HG02840 (cell line): ENCODE results near the gene REC114.
"Not testable (repeated sequence)": the region's sequence is repeated elsewhere in the genome, so short reads cannot be mapped to it uniquely, and the experiment has no call there.

ENCODE experiments used
- ATAC-seq: cut with Tn5 transposase; IDR thresholded peaks from one replicate; pipeline ENCODE4 v1.9.1; 2021; ENCODE audit warnings: mild to moderate bottlenecking, moderate library complexity, moderate number of reproducible peaks; ENCODE audit not compliant: unreplicated experiment, low FRiP score

Gene REC114

DNA sequence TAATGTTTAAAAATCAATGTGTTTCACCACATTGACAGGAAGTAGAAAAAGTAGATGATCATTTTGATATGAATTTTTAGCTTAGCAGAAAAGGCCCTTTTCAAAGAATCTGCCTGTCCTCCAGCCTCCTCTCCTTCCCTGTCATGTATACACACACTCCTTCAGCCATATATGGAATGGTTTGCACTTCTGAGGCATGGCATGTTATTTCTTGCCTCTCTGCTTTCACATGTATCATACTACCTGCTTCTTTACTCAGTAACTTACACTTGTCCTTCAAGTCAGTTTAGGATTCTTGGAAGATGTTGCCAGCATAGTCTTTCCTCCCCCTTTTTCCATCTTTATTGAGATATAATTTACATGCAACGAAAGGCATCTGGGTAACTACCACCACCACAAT, 79.0 kb downstream of the REC114 start:
- no peak for ATAC-seq

DNA sequence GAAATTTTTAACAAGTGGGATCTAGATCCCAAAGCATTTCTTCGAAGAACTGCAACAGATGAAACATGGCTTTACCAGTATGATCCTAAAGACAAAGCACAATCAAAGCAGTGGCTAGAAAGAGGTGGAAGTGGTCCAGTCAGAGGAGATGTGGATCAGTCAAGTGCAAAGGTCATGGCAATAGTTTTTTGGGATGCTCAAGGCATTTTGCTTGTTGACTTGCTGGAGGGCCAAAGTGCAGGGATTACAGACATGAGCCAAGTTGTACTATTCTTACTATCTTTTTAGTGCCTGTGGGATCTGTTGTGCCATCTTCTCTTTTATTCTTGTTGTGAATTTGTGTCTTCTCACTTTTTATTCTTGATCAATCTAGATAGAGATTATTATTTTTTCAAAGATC, 82.0 kb downstream of the REC114 start:
- no peak for ATAC-seq

DNA sequence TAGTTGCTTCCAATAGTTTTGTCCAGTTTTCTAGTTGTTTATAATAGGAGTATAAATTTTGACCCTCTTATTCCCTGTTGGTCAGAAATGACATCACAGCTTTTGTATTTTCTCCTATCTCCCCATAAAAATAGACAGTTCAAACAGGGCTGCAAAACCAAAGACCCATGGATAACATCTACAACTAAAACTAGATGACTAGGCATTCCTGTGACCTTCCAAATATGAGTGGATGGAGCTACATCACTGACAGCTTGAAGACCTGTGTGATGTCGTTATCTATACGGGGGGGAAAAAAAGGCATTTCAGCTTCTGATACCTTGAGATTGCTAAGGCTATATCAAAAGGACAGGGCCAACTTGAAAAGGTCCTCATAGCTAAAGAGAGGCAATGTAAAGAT, 84.6 kb downstream of the REC114 start:
- no peak for ATAC-seq

DNA sequence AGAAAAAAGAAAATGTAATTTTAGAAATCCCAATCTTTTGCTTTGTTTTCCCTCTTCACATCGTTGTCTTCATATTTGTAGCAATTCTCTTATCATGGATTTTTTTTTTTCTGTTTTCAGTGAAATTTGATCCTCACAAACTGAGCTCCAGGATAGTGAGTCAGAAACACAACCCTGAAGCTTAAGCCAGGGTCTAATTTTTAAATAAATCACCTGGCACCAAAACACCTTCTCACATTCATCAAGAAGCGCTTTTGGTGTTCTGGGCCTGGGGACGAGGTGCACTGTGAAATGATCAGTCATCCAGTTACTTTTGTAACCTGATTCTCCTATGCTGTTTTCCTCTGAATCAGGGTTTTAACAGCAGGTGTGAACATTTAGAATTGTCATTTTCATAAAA, 87.7 kb downstream of the REC114 start:
- no peak for ATAC-seq

DNA sequence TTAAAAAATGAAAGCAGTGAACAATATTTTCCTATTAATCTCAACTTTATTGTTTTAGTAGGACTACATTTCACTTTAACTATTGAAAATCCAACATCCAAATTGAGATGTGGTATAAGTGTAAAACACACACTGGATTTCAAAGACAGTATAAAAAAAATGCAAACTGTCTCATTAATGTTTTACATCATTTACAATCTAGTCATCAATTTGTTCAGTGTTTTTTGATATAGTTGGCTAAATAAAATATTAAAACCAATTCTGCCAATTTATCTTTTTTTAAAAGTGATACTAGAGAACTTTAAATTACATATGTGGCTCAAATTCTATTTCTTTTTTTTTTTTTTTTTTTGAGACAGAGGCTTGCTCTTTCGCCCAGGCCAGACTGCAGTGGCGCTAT, 95.2 kb downstream of the REC114 start:
- ATAC-seq, result no peak

DNA sequence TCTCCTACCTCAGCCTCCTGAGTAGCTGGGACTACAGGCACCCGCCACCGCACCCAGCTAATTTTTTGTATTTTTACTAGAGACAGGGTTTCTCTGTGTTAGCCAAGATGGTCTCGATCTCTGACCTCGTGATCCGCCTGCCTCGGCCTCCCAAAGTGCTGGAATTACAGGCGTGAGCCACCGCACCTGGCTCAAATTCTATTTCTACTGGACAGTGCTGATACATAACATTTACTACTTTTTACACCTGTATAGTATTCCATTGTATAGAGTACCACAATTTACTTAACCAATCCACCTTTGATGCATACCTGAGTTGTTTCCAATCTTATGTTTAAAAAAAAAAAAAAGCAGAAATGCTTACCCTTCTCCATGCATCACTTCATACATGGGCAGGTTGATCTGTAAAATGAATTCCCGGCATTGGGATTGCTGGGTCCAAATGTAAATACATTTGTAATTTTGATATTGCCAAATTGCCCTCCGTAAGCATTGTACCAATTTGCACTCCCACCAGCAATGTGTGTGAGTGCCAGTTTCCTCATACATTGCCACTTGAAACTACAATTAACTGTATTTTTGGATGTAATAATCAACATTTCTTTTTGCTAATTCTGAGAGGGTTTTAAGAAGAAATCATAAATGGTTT, 95.7 kb downstream of the REC114 start:
- ATAC-seq, result no peak

DNA sequence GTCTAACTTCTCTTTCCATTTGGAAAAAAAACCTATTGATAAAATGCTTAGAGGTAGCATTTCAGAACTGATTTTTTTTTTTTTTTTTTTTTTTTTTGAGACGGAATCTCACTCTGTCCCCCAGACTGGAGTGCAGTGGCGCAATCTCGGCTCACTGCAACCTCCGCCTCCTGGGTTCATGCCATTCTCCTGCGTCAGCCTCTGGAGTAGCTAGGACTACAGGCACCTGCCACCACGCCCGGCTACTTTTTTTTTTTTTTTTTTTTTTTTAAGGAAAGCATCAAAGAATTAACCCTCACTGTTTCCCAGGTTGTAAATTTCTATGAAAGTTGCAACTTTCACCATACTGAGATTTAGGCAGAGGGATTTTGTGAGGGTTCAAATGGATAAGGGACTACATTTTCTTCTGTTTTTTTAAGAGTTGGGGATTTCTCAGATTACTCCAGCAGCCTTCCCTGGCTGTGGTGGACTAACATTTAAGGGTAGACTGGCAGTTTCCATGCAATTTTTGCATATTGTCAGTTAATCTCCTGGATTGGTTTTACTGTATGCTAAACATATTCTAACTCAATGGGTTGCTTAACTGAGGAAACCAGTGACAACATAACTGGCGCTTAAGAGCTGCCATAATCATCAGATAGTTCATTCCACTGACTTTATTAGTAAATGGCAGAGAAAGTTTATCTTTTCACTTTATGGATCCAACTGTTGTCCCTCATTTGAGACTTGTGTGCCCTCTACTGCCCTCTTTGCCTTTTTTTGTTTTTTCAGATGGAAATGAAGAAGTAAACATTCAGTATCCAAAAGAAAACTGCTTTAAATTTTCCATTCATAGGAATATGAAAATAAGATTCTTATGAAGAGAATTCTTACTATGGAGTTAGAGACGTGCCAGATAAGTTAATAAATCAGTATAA, 96.5 kb downstream of the REC114 start:
- ATAC-seq, result no peak

DNA sequence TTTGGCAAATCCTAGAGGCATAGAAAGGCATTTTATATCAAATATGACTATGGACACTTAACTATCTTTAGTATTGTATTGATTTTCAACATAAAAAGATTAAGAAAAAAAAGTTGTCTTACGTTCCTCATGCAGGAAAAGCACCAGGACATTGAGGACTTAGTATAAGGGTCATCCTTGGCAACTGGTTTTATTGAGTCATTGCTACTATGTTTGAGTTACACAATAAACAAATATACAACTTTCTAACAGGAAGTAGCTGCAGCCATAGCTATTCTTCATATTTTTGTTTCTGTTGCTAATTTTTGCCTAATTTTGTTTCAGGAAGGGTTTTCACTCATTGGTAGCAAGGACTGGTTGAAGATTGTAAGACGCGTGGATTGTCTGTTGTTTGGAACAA, 97.2 kb downstream of the REC114 start:
- no peak for ATAC-seq

DNA sequence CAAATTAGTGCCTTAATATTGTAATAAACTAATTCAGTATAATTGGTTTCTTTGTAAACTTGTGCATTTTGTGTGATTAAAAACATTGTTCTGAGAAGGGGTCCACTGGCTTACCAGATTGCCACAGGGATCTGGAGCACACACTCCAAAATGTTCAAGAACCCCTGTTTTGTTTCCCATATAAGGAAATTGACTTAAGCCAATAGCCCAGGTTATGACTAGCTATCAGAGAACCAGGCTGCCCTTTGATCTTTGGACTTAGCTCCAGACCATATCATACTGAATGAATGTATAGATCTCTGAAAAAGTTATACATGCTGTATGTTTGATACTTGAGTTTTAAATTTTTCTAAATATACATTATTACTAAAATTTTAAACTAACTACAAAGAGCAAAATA, 98.5 kb downstream of the REC114 start:
- ATAC-seq, result no peak

DNA sequence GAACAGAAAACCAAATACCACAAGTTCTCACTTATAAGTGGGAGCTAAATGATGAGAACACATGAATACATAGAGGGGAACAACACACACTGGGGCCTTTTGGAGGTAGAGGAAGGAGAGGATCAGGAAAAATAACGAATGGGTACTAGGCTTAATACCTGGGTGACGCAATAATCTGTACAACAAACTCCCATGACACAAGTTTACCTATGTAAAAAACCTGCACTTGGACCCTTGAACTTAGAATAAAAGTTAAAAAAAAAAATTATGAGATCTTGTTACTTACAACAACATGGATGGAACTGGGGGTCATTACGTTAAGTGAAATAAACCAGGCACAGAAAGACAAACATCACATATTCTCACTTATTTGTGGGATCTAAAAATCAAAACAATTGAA, 106.0 kb downstream of the REC114 start:
- not testable (repeated sequence) for ATAC-seq

DNA sequence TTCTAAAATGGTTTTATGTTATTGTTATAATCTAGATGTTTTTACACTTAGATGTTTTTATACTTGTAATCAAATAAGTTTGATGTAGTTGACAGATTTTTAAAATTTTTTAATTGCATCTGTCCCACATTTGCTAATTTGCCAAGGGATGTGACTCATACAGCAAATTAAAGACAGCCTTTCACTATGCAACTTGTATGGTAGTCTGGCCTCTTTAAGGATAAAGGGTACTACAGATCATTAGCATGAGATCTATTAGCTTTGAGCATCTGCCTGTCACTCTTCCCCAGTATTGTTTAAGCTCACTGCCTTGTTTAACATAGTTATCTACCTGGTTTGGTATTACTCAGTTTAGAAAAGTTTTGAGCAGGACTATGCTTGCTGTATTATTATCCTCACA, 107.2 kb downstream of the REC114 start:
- ATAC-seq, result no peak

DNA sequence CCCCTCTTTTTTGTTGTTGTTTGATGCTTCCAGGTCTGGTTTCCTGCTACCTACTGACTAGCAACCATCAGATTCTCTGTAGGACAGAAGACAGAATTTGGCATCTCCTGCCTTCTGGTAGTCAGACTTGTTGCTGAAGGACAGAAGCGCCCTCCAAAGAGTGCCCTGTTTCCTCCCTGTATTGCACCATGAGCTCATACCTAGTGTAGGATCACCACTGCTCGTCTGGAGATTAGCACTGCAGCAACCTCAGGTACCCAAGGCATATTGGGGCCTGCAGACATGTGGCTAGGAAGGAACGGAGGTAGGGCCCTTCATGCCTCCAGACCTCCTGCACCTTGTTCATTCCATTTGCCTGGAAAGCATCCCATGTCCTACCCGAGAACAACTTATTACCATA, 112.1 kb downstream of the REC114 start:
- ATAC-seq, result no peak

DNA sequence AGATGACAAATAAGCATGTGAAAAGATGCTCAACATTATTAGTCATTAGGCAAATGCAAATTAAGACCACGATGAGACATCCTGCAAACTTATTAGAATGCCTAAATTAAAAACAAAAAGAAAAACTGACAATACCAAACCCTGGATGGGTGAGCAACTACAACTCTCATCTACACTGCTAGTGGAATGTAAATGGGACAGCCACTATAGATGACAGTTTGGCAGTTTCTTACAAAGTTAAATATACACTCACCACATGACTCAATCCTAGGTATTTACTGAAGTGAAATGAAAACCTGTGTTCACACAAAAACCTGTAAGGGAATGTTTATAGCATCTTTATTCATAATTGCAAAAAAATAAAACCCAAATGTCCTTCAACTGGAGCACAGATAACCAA, 115.6 kb downstream of the REC114 start:
- ATAC-seq, result no peak

DNA sequence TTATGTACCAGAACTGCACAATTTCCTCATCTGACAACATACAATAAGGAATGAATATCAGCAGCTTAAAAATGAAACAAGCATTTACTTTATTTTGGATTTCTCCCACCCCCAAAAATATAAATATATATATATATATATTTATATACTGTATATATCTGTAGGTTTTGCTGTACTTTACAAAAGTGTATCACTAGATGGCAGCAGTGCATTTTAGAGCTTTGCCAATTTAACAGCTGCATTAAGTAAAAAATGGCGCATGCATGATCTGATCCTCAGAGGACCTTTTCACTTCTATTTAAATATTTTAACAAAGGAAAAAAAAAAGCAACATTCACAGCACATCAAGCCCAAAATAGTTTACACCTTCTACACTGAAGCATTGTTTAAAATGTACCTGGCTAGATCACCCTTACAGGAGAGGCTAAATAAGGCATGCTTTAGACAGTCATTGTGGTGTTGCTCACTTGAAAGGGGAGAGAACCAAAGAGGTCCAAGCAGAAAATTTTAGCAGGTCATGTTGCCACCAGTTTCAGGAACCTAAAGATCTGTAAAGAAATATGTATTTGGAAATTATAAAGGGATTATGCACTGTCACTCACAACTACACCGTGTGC, 117.6 kb downstream of the REC114 start:
- no peak for ATAC-seq

DNA sequence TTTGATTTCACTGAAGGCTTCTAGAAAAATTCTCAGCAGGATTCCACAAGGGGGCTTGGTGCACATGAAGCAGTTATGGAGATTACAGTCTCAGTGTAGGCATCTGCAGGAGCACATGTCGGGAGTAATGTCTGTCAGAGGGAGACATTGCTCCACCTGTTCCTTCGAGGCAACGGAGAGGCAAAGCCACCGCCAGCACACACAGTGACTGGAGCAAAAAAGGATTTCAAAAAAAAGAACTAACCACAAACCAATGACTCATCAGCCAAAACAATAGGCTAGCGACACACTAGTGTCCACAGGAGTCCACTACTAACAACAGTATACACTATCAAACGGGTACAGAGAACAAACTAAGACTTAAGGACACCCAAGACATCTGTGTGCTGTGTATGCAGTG, 121.3 kb downstream of the REC114 start:
- ATAC-seq, result no peak

DNA sequence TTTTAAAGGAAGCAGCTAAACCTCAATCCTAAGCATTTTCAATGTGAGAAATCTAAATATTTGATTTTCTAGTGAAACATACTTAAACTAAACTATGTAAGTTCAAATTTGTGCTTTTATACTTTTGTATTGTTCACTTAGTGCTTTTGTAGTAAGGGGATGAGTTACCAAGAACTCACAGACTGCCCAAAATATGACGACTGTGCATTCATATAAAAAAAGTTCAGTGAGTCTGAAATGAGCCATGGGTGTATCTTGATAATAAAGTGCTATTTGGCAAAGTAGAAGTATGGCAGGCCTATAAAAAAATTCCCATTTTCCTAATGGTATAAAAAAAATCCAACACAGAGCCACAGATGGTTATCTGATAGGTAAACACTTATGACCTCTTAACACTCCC, 124.1 kb downstream of the REC114 start:
- ATAC-seq, result no peak

DNA sequence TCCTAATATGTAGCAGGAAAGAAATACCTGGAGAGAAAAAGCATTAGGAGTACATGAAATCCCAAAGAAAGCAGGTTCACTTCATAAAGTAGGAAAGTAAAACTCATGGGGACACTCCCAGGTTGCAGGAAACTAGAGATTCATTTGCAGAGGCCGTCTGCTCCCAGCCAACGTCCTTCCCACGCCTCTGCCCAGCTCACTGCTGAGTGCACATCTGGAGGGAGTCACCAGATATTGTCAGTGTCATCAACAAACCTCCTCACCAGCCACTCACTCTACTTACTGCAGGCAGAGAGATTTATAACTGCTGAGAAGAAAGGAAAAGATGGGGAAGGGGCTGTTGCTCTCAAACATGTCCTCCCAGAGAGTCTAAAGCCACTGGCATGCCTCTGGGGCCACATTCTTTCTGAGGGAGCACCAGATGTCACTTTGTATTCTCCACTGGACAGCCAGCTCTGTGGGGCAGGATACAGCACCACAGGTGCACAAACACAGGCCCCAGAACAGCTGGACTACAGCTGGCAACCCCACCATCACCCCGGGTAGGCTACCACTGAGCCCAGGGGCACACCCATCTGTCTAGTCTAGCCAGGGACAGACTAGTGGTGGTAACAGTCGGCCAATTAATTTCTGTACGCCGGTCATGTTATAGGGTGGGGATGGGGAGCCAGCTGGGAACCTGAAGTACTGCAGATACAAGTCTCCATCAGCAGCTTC, 125.8 kb downstream of the REC114 start:
- no peak for ATAC-seq

DNA sequence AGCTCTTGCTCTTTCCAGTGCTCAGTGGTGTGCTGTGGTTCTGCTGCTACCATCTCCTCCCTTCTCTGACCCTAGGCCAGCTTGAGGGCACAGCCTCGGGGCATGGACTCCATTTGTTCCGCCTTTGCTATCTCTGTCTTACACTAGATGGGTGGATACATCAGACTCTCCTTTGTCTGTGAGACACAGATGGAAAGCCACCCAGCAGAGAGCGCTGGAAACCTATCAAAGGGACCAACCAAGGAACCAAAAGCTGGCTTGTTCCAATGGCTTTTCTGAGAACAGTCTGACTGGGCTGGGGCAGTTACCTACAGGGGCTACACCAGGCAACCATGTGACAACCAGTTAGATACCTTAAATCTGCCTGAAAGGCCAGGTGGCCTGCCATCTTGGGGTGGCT, 126.4 kb downstream of the REC114 start:
- ATAC-seq, result no peak

DNA sequence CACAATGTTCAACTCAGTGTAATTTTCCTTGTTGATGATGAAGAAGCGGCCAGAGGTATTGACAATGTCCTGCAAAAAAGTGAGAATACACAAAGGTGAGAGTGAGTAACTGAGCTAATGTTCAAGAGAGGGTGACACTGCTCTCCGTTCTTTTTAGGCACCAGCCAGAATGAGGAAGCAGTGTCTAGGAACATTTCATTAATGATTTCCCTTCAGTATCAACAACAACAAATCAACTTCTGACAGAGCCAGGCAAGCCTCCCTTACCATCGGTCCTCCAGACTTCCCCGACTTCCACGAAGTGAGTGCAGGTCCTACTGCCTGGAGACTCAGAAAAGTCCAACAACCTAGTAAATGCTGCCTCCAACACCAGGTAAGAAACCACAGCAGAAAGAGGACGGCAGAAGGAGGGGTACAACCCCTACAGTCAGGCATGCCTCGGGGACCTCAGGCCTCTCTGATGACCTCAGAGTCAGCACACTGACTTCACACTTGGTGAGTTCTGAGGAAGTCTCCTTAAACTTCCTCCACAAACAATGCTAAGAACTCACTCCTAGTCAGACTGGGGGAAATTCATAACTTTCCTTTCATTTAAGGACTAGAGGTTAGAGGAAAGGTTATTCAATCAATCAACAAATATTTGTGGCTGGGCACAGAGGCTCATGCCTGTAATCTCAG, 127.5 kb downstream of the REC114 start:
- ATAC-seq, result no peak

DNA sequence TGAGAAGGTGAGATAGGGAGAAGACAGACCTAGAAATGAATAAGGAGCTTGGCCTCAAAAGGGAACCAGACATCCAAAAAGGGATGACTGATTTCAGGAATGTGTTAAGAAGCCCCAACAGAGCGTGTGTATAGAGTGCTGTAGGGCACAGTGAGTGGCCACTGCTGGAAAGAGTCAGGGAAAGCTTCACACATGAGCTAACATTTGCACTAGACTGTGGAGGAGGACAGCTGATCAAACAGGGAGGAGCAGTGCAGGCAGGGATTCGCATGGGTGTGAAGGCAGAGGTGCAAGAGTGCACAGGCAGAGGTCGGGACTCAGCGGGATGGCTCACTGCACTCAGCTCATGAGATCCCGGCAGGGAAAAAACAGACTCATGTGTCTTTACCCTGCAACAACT, 128.4 kb downstream of the REC114 start:
- no peak for ATAC-seq
